GM12874 (cell line): Measurements from ENCODE around the gene ZNF469.

ENCODE experiments used
- CTCF ChIP-seq: IDR thresholded peaks from 2 replicates; pipeline ENCODE4 v1.5.1; 2011; ENCODE audit warnings: low read depth, mild to moderate bottlenecking, control low read depth, low read length, moderate library complexity; ENCODE audit not compliant: insufficient read depth

ZNF469 gene

GRCh38 chr16:88389191-88389590 is 6.4 kb downstream of the ZNF469 start:
- no peak for TF ChIP-seq CTCF

GRCh38 chr16:88389621-88390160 is 6.9 kb downstream of the ZNF469 start:
- TF ChIP-seq CTCF = no peak

- TF ChIP-seq CTCF = no peak
Observed at GRCh38 chr16:88390265-88390664, 7.5 kb downstream of the ZNF469 start.

GRCh38 chr16:88390735-88391134 is 8.0 kb downstream of the ZNF469 start:
- no peak for TF ChIP-seq CTCF

- TF ChIP-seq CTCF = no peak
Observed at GRCh38 chr16:88391144-88391850, 8.5 kb downstream of the ZNF469 start.

- no peak for TF ChIP-seq CTCF
Observed at GRCh38 chr16:88392111-88392510, 9.4 kb downstream of the ZNF469 start.

GRCh38 chr16:88392616-88393015 is 9.9 kb downstream of the ZNF469 start:
- no peak for TF ChIP-seq CTCF
